HepG2 (cell line): ENCODE results near the gene RAB8A. TPM values are rescaled to one million over a fixed set of nuclear protein-coding genes. Genes with fewer than 3 reads are reported as not detected.

Experiments used
- ARID5B ChIP-seq: IDR thresholded peaks from 2 replicates; pipeline ENCODE4 v1.4.0; 2020; ENCODE audit warnings: mild to moderate bottlenecking, missing genetic modification reagents
- HMGXB4 ChIP-seq, 2 experiments: sonication (generic) in 1 of 2; formaldehyde crosslinking in 1 of 2; IDR thresholded peaks; 2 replicates each; pipeline versions ENCODE4 v1.4.0 to v1.6.1; 2018 to 2020; ENCODE audit warnings: missing genetic modification reagents in 2 of 2, borderline replicate concordance in 1 of 2, low read depth in 1 of 2, mild to moderate bottlenecking in 1 of 2, missing biosample characterization in 1 of 2
- HOXD1 ChIP-seq: sonication (generic); formaldehyde crosslinking; IDR thresholded peaks from 2 replicates; pipeline ENCODE4 v1.5.0; 2020; ENCODE audit warnings: missing genetic modification reagents
- MIER3 ChIP-seq: IDR thresholded peaks from 2 replicates; pipeline ENCODE4 v1.6.1; 2016; ENCODE audit warnings: missing compliant biosample characterization, borderline replicate concordance
- SETDB1 ChIP-seq: sonication (generic); formaldehyde crosslinking; IDR thresholded peaks from 2 replicates; pipeline ENCODE4 v1.5.1; 2020; ENCODE audit warnings: missing genetic modification reagents, mild to moderate bottlenecking, borderline replicate concordance
- UBTF ChIP-seq: sonication (generic); formaldehyde crosslinking; IDR thresholded peaks from 2 replicates; pipeline ENCODE4 v1.4.0; 2020; ENCODE audit warnings: mild to moderate bottlenecking, missing genetic modification reagents
- ZBTB10 ChIP-seq: sonication (generic); formaldehyde crosslinking; IDR thresholded peaks from 2 replicates; pipeline ENCODE4 v1.4.0; 2020; ENCODE audit warnings: missing genetic modification reagents, borderline replicate concordance
- ZBTB37 ChIP-seq: sonication (generic); formaldehyde crosslinking; IDR thresholded peaks from 2 replicates; pipeline ENCODE4 v1.4.0; 2020; ENCODE audit warnings: mild to moderate bottlenecking, missing genetic modification reagents
- ZNF260 ChIP-seq: sonication (generic); formaldehyde crosslinking; IDR thresholded peaks from 2 replicates; pipeline ENCODE4 v1.4.0; 2020; ENCODE audit warnings: missing genetic modification reagents, low read depth, mild to moderate bottlenecking, borderline replicate concordance
- ZNF331 ChIP-seq: sonication (generic); formaldehyde crosslinking; IDR thresholded peaks from 2 replicates; pipeline ENCODE4 v1.4.0; 2020; ENCODE audit warnings: missing genetic modification reagents
- ZNF563 ChIP-seq: sonication (generic); formaldehyde crosslinking; IDR thresholded peaks from 2 replicates; pipeline ENCODE4 v1.8.0; 2022; ENCODE audit warnings: mild to moderate bottlenecking, moderate library complexity, missing genetic modification reagents
- ZNF772 ChIP-seq: sonication (generic); formaldehyde crosslinking; IDR thresholded peaks from 2 replicates; pipeline ENCODE4 v1.5.0; 2020; ENCODE audit warnings: mild to moderate bottlenecking, missing genetic modification reagents
- polyA plus RNA-seq, 8 experiments: library from polyadenylated mRNA; depleted of rRNA in 3 of 8; stranded (reverse) in 7 of 8; unstranded in 1 of 8; fragments of >200 nt; fragmentation: Illumina TruSeq in 4 of 8; extraction: Trizol in 4 of 8; gene quantifications; 2 replicates each; pipeline versions ENCODE4 v1.2.1 to v1.2.3, GENCODE V29; 2011 to 2016; ENCODE audit warnings: low read depth in 4 of 8, missing spikeins in 1 of 8, mixed read lengths in 1 of 8; ENCODE audit not compliant: insufficient read depth in 1 of 8
- total RNA-seq, 5 experiments: library from RNA; depleted of rRNA; stranded (reverse); fragments of >200 nt; fragmentation: Illumina TruSeq; extraction: Trizol; gene quantifications; 2 replicates each; pipeline ENCODE4 v1.2.3, GENCODE V29; 2016; ENCODE audit warnings: low read depth in 1 of 5

The RAB8A gene
- total and polyA plus RNA-seq, 2 of the 13 experiments (the other 11 are each of a cell fraction or from before 2014, with no cell fraction given), result 36.7 to 45.0 TPM

- TF ChIP-seq ZNF331 (CRISPR knock-in tag) (0 out of 2 replicates have a peak, but pooled peaks have one; percentile 32), MIER3 (CRISPR knock-in tag) (0 out of 2 replicates have a peak, but pooled peaks have one; percentile 34), UBTF (no peak), ARID5B (CRISPR knock-in tag) (no peak), HOXD1 (CRISPR knock-in tag) (no peak), SETDB1 (CRISPR knock-in tag) (no peak), ZNF772 (CRISPR knock-in tag) (no peak), ZNF563 (CRISPR knock-in tag) (no peak), ZBTB37 (CRISPR knock-in tag) (no peak), HMGXB4 (CRISPR knock-in tag; IDR thresholded peaks at IDR 0.05; ENCODE audit: borderline replicate concordance in 1 of 2, low read depth in 1 of 2) (peak; percentile 49 to 59; a peak in 2 of 4 replicates), ZNF260 (CRISPR knock-in tag) (no peak), ZBTB10 (no peak)
These were observed 45.0 kb upstream of the RAB8A start (continued) for GRCh38 chr19:16066611-16067104.
